ENCODE results near the gene POLR1D. TPM values are rescaled to one million over a fixed set of nuclear protein-coding genes. Genes with fewer than 3 reads are reported as not detected.

Gene POLR1D
- total RNA-seq, 2 experiments from 2014 or later: 197 to 200 TPM

- Mint-ChIP-seq H3K4me1 (ENCODE audit: low read depth) (peaks cover 10% of the 10 kb centered on the region), H3K9me3 (no peaks in the 10 kb centered on the region), H3K27ac (no peak overlapping the region), H3K36me3 (ENCODE audit: low read depth) (peaks cover 18% of the 10 kb centered on the region), H3K27me3 (no peaks in the 10 kb centered on the region), H3K4me3 (no peak overlapping the region)
- no peak for TF ChIP-seq CTCF (IDR thresholded peaks at IDR 0.05)
- POLR2A ChIA-PET: interaction anchor here (0.5 kb wide), 1 partner anchor 685 kb away, joined by 3 read pairs; no protein-coding TSS in a partner anchor
- H3K36me3 ChIP-seq (ENCODE audit: insufficient read depth, low read length): no peaks in the 10 kb centered on the region
- intact Hi-C loops (cut with DNase I, micrococcal nuclease): no loop called here
- H3K4me1 ChIP-seq (ENCODE audit: insufficient read depth, low read length): no peaks in the 10 kb centered on the region
- H3K9me3 ChIP-seq (ENCODE audit: control insufficient read depth in 1 of 2, insufficient read depth in 1 of 2, low read length in 2 of 2): no peaks in the 10 kb centered on the region
- no peak overlapping the region for H3K4me3 ChIP-seq (ENCODE audit: low read length)
- CTCF ChIA-PET: no interaction called here
- DNase-seq (no peak), ATAC-seq (ENCODE audit: poor library complexity) (no peak)
- H3K27ac ChIP-seq (ENCODE audit: low read depth in 1 of 2, low read length in 2 of 2): no peak overlapping the region
- no peaks in the 10 kb centered on the region for H3K27me3 ChIP-seq (ENCODE audit: control insufficient read depth in 1 of 2, insufficient read depth in 2 of 2, low read length in 2 of 2)
Measured at GRCh38 chr13:27658546-27658945, 36.9 kb downstream of the POLR1D start.

GRCh38 chr13:27659145-27659865 lies 37.6 kb downstream of the POLR1D start:
- Mint-ChIP-seq H3K27ac (no peak overlapping the region), H3K36me3 (ENCODE audit: low read depth) (peaks cover 10% of the 10 kb centered on the region), H3K4me1 (ENCODE audit: low read depth) (peaks cover 10% of the 10 kb centered on the region), H3K9me3 (no peaks in the 10 kb centered on the region), H3K27me3 (no peaks in the 10 kb centered on the region), H3K4me3 (no peak overlapping the region)
- Histone ChIP-seq H3K27me3 (ENCODE audit: control insufficient read depth in 1 of 2, insufficient read depth in 2 of 2, low read length in 2 of 2) (no peaks in the 10 kb centered on the region), H3K4me3 (ENCODE audit: low read length) (no peak overlapping the region), H3K36me3 (ENCODE audit: insufficient read depth, low read length) (no peaks in the 10 kb centered on the region), H3K27ac (ENCODE audit: low read depth in 1 of 2, low read length in 2 of 2) (no peak overlapping the region), H3K9me3 (ENCODE audit: control insufficient read depth in 1 of 2, insufficient read depth in 1 of 2, low read length in 2 of 2) (no peaks in the 10 kb centered on the region), H3K4me1 (ENCODE audit: insufficient read depth, low read length) (no peaks in the 10 kb centered on the region)
- no peak for TF ChIP-seq CTCF (IDR thresholded peaks at IDR 0.05)
- DNase-seq (no peak), ATAC-seq (ENCODE audit: poor library complexity) (no peak)
- CTCF ChIA-PET: interaction anchor here (0.5 kb wide), 1 partner anchor 235 kb away, joined by 3 read pairs; no protein-coding TSS in a partner anchor
- POLR2A ChIA-PET: no interaction called here
- intact Hi-C loops (cut with DNase I, micrococcal nuclease): no loop called here

- Histone ChIP-seq H3K27me3 (ENCODE audit: control insufficient read depth in 1 of 2, insufficient read depth in 2 of 2, low read length in 2 of 2) (no peaks in the 10 kb centered on the region), H3K9me3 (ENCODE audit: control insufficient read depth in 1 of 2, insufficient read depth in 1 of 2, low read length in 2 of 2) (no peaks in the 10 kb centered on the region), H3K4me3 (ENCODE audit: low read length) (no peak overlapping the region), H3K4me1 (ENCODE audit: insufficient read depth, low read length) (no peaks in the 10 kb centered on the region), H3K27ac (ENCODE audit: low read depth in 1 of 2, low read length in 2 of 2) (no peak overlapping the region), H3K36me3 (ENCODE audit: insufficient read depth, low read length) (peaks cover under 1% of the 10 kb centered on the region)
- no peaks in the 10 kb centered on the region for H3K27me3 Mint-ChIP-seq
- ATAC-seq (ENCODE audit: poor library complexity): no peak
- H3K36me3 Mint-ChIP-seq (ENCODE audit: low read depth): peaks cover 15% of the 10 kb centered on the region
- peaks cover 10% of the 10 kb centered on the region for H3K4me1 Mint-ChIP-seq (ENCODE audit: low read depth)
- intact Hi-C loops (cut with DNase I, micrococcal nuclease): no loop called here
- H3K27ac Mint-ChIP-seq: peak overlapping the region; percentile 31
- CTCF ChIA-PET: no interaction called here
- POLR2A ChIA-PET: no interaction called here
- no peak overlapping the region for H3K4me3 Mint-ChIP-seq
- DNase-seq: no peak
- TF ChIP-seq CTCF (IDR thresholded peaks at IDR 0.05): no peak
- H3K9me3 Mint-ChIP-seq: no peaks in the 10 kb centered on the region
Measured at GRCh38 chr13:27660511-27660910, 38.8 kb downstream of the POLR1D start.
